Thyroid gland (tissue), 4 donors: ENCODE results near the gene ATXN1. TPM values are rescaled to one million over a fixed set of nuclear protein-coding genes. Genes with fewer than 3 reads are reported as not detected.

Source experiments
- DNase-seq, 2 donors: peaks; one replicate each; pipeline ENCODE4 v3.0.0-alpha.2; 2019
- H3K27ac ChIP-seq, 3 donors: fragments of 200-600 bp; sonication (generic); 1 replicate in 2 of 3; 2 replicates in 1 of 3; pipeline ENCODE4 v1.5.1; 2016 to 2019; ENCODE audit warnings: mild to moderate bottlenecking in 1 of 3, moderate library complexity in 1 of 3
- H3K27me3 ChIP-seq: fragments of 200-600 bp; sonication (generic); one replicate; pipeline ENCODE4 v1.5.1; 2019
- H3K36me3 ChIP-seq, 2 donors: fragments of 200-600 bp; sonication (generic); one replicate each; pipeline ENCODE4 v1.5.1; 2016 to 2019
- H3K4me1 ChIP-seq, 2 donors: fragments of 200-600 bp; sonication (generic); one replicate each; pipeline ENCODE4 v1.5.1; 2017 to 2019
- H3K4me3 ChIP-seq, 3 donors: fragments of 200-600 bp; sonication (generic); replicated peaks in 1 of 3; 1 replicate in 2 of 3; 2 replicates in 1 of 3; pipeline ENCODE4 v1.5.1; 2016; ENCODE audit warnings: mild to moderate bottlenecking in 1 of 3
- H3K9me3 ChIP-seq: fragments of 200-600 bp; sonication (generic); one replicate; pipeline ENCODE4 v1.5.1; 2017
- CTCF ChIP-seq, 6 experiments: fragments of 200-600 bp in 3 of 6; fragments of 450-650 bp in 3 of 6; sonication (generic) in 3 of 6; IDR thresholded peaks; one replicate each; pipeline ENCODE4 v1.5.1; 2016 to 2019; ENCODE audit warnings: antibody characterized with exemption in 6 of 6, mild to moderate bottlenecking in 2 of 6, inconsistent platforms in 1 of 6, moderate library complexity in 1 of 6
- POLR2A ChIP-seq, 2 donors: fragments of 450-650 bp; IDR thresholded peaks; one replicate each; pipeline ENCODE4 v1.6.1; 2017; ENCODE audit warnings: antibody characterized with exemption in 2 of 2, mild to moderate bottlenecking in 2 of 2, moderate library complexity in 1 of 2
- WGBS, 2 donors: methylation state at CpG; one replicate each; pipeline ENCODE4 v1.1.5; 2017; 5-methylcytosine and 5-hydroxymethylcytosine counted together
- intact Hi-C: fragments of 100-400 bp; cut with DNase I; formaldehyde crosslinking; loops from one replicate; pipeline ENCODE4 v1.15.1; 2023
- total RNA-seq, 4 donors: library from RNA; depleted of rRNA; stranded (reverse); fragments of >200 nt; gene quantifications; one replicate each; pipeline ENCODE4 v1.2.3, GENCODE V29; 2016

Gene ATXN1
- total RNA-seq, 4 donors from 2014 or later, result 62.1 to 88.1 (median 83.0) TPM

DNA sequence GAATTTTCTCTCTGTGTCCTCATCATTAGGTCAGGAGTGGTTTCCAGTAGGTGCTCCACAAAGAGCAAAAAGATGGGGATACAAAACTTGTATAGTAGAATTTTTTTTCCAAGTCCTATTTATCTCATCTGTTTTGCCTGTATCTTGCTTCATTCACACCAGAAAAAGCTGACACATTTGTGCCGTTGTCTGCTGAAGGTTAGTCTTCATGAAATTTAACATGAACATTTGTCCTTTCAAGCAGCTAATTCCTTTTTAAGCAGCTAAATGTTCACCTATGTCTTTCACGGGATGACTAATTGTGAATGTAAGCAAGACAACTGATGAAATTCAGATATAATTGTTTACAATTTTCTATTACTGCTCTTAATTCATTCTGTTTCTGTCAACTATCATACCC is 83.8 kb downstream of the ATXN1 start:
- peak overlapping the region; percentile 9 to 33 (median 19) for H3K27ac ChIP-seq
- H3K9me3 ChIP-seq, result no peaks in the 10 kb centered on the region
- TF ChIP-seq POLR2A (IDR thresholded peaks at IDR 0.05) (no peak), CTCF (IDR thresholded peaks at IDR 0.05) (no peak)
- H3K4me3 ChIP-seq, result no peak overlapping the region
- 77 to 89% methylated on average over 2 of the region's 2 CpGs for WGBS, 2 donors
- intact Hi-C loops, result loop anchor here (10.0 kb wide), 1 partner anchor 87 kb away; the partner anchor contains the start of gene ATXN1
- no peak for DNase-seq
- H3K27me3 ChIP-seq, result no peaks in the 10 kb centered on the region
- peaks cover 21 to 40% of the 10 kb centered on the region in 2 donors for H3K4me1 ChIP-seq
- H3K36me3 ChIP-seq, result no peaks in the 10 kb centered on the region

DNA sequence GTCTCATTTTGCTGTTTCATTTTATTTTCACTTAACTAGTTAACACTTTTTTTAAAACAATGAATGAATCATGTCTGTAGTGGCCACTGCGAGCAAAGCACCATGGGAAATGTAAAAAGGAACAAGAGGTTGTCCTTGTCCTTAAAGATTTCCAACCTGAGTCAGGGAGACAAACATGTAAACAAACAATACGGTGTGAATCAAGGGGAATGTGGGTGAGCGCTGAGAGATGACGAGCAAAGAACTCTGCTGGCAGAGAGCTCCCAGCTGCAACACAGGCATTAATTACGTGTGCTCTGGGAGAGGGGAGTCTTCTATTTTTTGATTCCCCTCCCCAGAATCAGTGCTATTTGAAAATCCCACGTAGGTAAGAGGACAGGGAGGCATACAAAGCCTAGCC is 84.3 kb downstream of the ATXN1 start:
- intact Hi-C loops, result loop anchor here (10.0 kb wide), 1 partner anchor 88 kb away; the partner anchor contains the start of gene ATXN1

DNA sequence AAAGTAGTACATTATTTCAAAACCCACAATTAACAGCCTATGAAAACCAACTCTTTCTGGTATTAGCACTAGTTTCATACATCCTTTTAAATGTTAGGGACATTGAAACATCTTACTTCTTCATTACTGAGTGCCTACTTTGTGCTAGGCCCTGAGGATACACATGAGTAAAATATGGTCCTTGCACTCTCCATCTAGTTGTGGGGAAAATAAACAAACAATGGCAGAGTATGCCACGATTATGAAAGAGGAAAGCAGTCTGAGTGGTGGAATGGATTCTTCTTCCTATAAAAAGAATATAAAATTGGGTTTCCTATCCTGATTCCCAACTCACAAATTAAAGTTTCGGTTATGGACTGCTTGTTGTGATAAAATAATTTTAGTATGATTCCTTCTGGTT is 84.9 kb downstream of the ATXN1 start:
- intact Hi-C loops, result loop anchor here (10.0 kb wide), 1 partner anchor 88 kb away; the partner anchor contains the start of gene ATXN1
- Histone ChIP-seq H3K27me3 (no peaks in the 10 kb centered on the region), H3K36me3 (no peaks in the 10 kb centered on the region), H3K4me1 (peaks cover 27 to 44% of the 10 kb centered on the region in 2 donors), H3K9me3 (no peaks in the 10 kb centered on the region), H3K27ac (peak overlapping the region in 1 of 3 donors; percentile 60), H3K4me3 (no peak overlapping the region)
- 56 to 59% methylated on average over 2 of the region's 2 CpGs for WGBS, 2 donors
- DNase-seq, result no peak
- TF ChIP-seq POLR2A (IDR thresholded peaks at IDR 0.05) (no peak), CTCF (IDR thresholded peaks at IDR 0.05) (no peak)

More for the DNA sequence above, 84.3 kb downstream of the ATXN1 start:
- DNase-seq, result no peak
- H3K4me1 ChIP-seq, result peaks cover 26 to 41% of the 10 kb centered on the region in 2 donors
- H3K4me3 ChIP-seq, result no peak overlapping the region
- no peaks in the 10 kb centered on the region for H3K9me3 ChIP-seq
- H3K27ac ChIP-seq, result peak overlapping the region; percentile 9 to 33 (median 19)
- no peaks in the 10 kb centered on the region for H3K36me3 ChIP-seq
- WGBS, 2 donors, result 51 to 66% methylated on average over 6 of the region's 6 CpGs
- no peaks in the 10 kb centered on the region for H3K27me3 ChIP-seq
- no peak for TF ChIP-seq CTCF (IDR thresholded peaks at IDR 0.05)
- TF ChIP-seq POLR2A (IDR thresholded peaks at IDR 0.05), result no peak

GRCh38 chr6:16674801-16675392 is 86.4 kb downstream of the ATXN1 start:
- 75 to 78% methylated on average over 4 of the region's 4 CpGs for WGBS, 2 donors
- H3K9me3 ChIP-seq, result no peaks in the 10 kb centered on the region
- intact Hi-C loops, result loop anchor here (10.0 kb wide), 1 partner anchor 90 kb away; the partner anchor contains the start of gene ATXN1
- H3K27ac ChIP-seq, result peak overlapping the region; percentile 27 to 66 (median 60)
- H3K4me3 ChIP-seq, result no peak overlapping the region
- no peaks in the 10 kb centered on the region for H3K27me3 ChIP-seq
- DNase-seq, result no peak
- H3K4me1 ChIP-seq, result peaks cover 36 to 53% of the 10 kb centered on the region in 2 donors
- H3K36me3 ChIP-seq, result no peaks in the 10 kb centered on the region
- no peak for TF ChIP-seq POLR2A (IDR thresholded peaks at IDR 0.05)
- no peak for TF ChIP-seq CTCF (IDR thresholded peaks at IDR 0.05)
